HCT116 (cell line): ENCODE results near the gene SRRM1. TPM values are rescaled to one million over a fixed set of nuclear protein-coding genes. Genes with fewer than 3 reads are reported as not detected.
A peak's percentile ranks its signal among the peaks of the same experiment; 100 is the strongest.

Experiments
- ATAC-seq: fragments of 200-7000 bp; cut with Tn5 transposase; 2 replicates; pipeline ENCODE4 v1.9.1; 2020; ENCODE audit warnings: mild to moderate bottlenecking, moderate library complexity
- BruUV-seq: library from RNA; stranded (reverse); fragments of 400-500 nt; replicated peaks from 2 replicates; lab custom pipeline; 2021; lab: Mats Ljungman, UMichigan
- CTCF ChIA-PET: fragments of 300-600 bp; sonication (Branson Sonifier 250); formaldehyde crosslinking; loops from one replicate; lab custom pipeline; 2021; ENCODE audit warnings: antibody characterized with exemption; lab: Charles Lee
- POLR2A ChIA-PET: fragments of 300-600, 350-600 bp; sonication (Branson Sonifier 250); formaldehyde crosslinking; loops from one replicate; lab custom pipeline; 2021; ENCODE audit warnings: antibody characterized with exemption; lab: Charles Lee
- RAD21 ChIA-PET, 2 experiments: fragments of 300-600 bp; sonication (Branson Sonifier 250); formaldehyde crosslinking; loops; one replicate each; lab custom pipeline; 2023; ENCODE audit warnings: low total read pairs in 2 of 2; ENCODE audit not compliant: uncharacterized antibody in 2 of 2, unreplicated experiment in 2 of 2, low non-redundant PET in 1 of 2; lab: Charles Lee
- DNase-seq: peaks from one replicate; pipeline ENCODE4 v3.0.0-alpha.2; 2010; ENCODE audit warnings: low read depth, low spot score
- H2AFZ ChIP-seq: fragments of 200-600 bp; shearing (Covaris generic), sonication (generic); 2 replicates; pipeline ENCODE4 v1.6.1; 2017; ENCODE audit warnings: low read depth, mixed run types, mixed read lengths, antibody characterized with exemption, low read length; ENCODE audit not compliant: poor library complexity, severe bottlenecking
- H3K27ac ChIP-seq: 2 replicates; pipeline ENCODE4 v1.5.1; 2012; ENCODE audit warnings: low read depth, low read length
- H3K27me3 ChIP-seq: fragments of 200-600 bp; sonication (generic); 2 replicates; pipeline ENCODE4 v1.6.1; 2016; ENCODE audit warnings: mixed run types, low read length, mixed read lengths; ENCODE audit not compliant: insufficient read depth
- H3K36me3 ChIP-seq, 2 experiments: fragments of 200-500 bp in 1 of 2; fragments of 200-600 bp in 1 of 2; sonication (Bioruptor generic) in 1 of 2; sonication (generic) in 1 of 2; 2 replicates each; pipeline versions ENCODE4 v1.5.1 to v1.6.1; 2014 to 2016; ENCODE audit warnings: low read length in 2 of 2, inconsistent platforms in 1 of 2, mixed read lengths in 1 of 2, mixed run types in 1 of 2; ENCODE audit not compliant: insufficient read depth in 2 of 2, control insufficient read depth in 1 of 2
- H3K4me1 ChIP-seq, 2 experiments: fragments of 200-600 bp in 1 of 2; sonication (generic) in 1 of 2; 2 replicates each; pipeline versions ENCODE4 v1.5.1 to v1.6.1; 2012 to 2017; ENCODE audit warnings: low read length in 2 of 2, inconsistent platforms in 1 of 2, mild to moderate bottlenecking in 1 of 2, mixed read lengths in 1 of 2, mixed run types in 1 of 2, moderate library complexity in 1 of 2; ENCODE audit not compliant: insufficient read depth in 2 of 2, control insufficient read depth in 1 of 2
- H3K4me2 ChIP-seq: fragments of 200-600 bp; sonication (generic); 2 replicates; pipeline ENCODE4 v1.6.1; 2017; ENCODE audit warnings: mixed run types, low read length, mixed read lengths
- H3K4me3 ChIP-seq, 2 experiments: fragments of 200-600 bp in 1 of 2; sonication (generic) in 1 of 2; replicated peaks in 1 of 2; 2 replicates each; pipeline ENCODE4 v1.5.1; 2011 to 2016; ENCODE audit warnings: low read length in 2 of 2, control low read depth in 1 of 2, low read depth in 1 of 2, mild to moderate bottlenecking in 1 of 2, mixed read lengths in 1 of 2, mixed run types in 1 of 2
- H3K79me2 ChIP-seq: fragments of 200-600 bp; sonication (generic); 2 replicates; pipeline ENCODE4 v1.6.1; 2017; ENCODE audit warnings: mild to moderate bottlenecking, mixed run types, low read length, moderate library complexity, mixed read lengths; ENCODE audit not compliant: insufficient read depth
- H3K9ac ChIP-seq: fragments of 200-600 bp; sonication (generic); 2 replicates; pipeline ENCODE4 v1.6.1; 2016; ENCODE audit warnings: low read length, mixed read lengths
- H3K9me2 ChIP-seq: fragments of 200-600 bp; sonication (generic), shearing (Covaris generic); 2 replicates; pipeline ENCODE4 v1.6.1; 2017; ENCODE audit warnings: mixed run types, mild to moderate bottlenecking, moderate library complexity; ENCODE audit not compliant: insufficient read depth
- H3K9me3 ChIP-seq, 2 experiments: fragments of 200-500 bp in 1 of 2; fragments of 200-600 bp in 1 of 2; sonication (Bioruptor generic) in 1 of 2; sonication (generic) in 1 of 2; 2 replicates each; pipeline ENCODE4 v1.6.1; 2014 to 2017; ENCODE audit warnings: low read length in 2 of 2, mixed read lengths in 2 of 2, inconsistent platforms in 1 of 2, low read depth in 1 of 2, mild to moderate bottlenecking in 1 of 2, mixed run types in 1 of 2, moderate library complexity in 1 of 2; ENCODE audit not compliant: control insufficient read depth in 1 of 2, insufficient read depth in 1 of 2
- H4K20me1 ChIP-seq: fragments of 200-600 bp; sonication (generic), shearing (Covaris generic); 2 replicates; pipeline ENCODE4 v1.6.1; 2017; ENCODE audit warnings: mixed run types, mild to moderate bottlenecking, moderate library complexity; ENCODE audit not compliant: insufficient read depth
- CEBPB ChIP-seq: IDR thresholded peaks from 2 replicates; pipeline ENCODE4 v1.6.1; 2012; ENCODE audit warnings: low read depth
- POLR2AphosphoS5 ChIP-seq: IDR thresholded peaks from 2 replicates; pipeline ENCODE4 v1.6.1; 2011; ENCODE audit warnings: mild to moderate bottlenecking, low read depth, low read length, moderate library complexity
- RAD21 ChIP-seq: IDR thresholded peaks from 2 replicates; pipeline ENCODE4 v1.6.1; 2012; ENCODE audit warnings: low read depth, mild to moderate bottlenecking
- SRF ChIP-seq: IDR thresholded peaks from 2 replicates; pipeline ENCODE4 v1.6.1; 2012; ENCODE audit warnings: low read depth
- YY1 ChIP-seq: IDR thresholded peaks from 2 replicates; pipeline ENCODE4 v1.6.1; 2011; ENCODE audit warnings: low read length, low read depth, moderate library complexity, mild to moderate bottlenecking; ENCODE audit not compliant: insufficient replicate concordance; ENCODE audit errors: extremely low read depth
- ZFX ChIP-seq: fragments of 450-650 bp; IDR thresholded peaks from 2 replicates; pipeline ENCODE4 v1.6.1; 2017
- intact Hi-C: fragments of 100-400 bp; cut with micrococcal nuclease; formaldehyde crosslinking; loops from 2 replicates; pipeline ENCODE4 v1.10.0; 2022
- total RNA-seq: library from RNA; stranded (reverse); gene quantifications from one replicate; pipeline ENCODE4 v1.2.1, GENCODE V29; 2021; ENCODE audit not compliant: unreplicated experiment
- TF ChIP-seq, protein P1 (sequence below), 3 experiments: fragments of 200-600 bp in 1 of 3; sonication (generic) in 1 of 3; IDR thresholded peaks in 2 of 3; conservative IDR thresholded peaks in 1 of 3; 2 replicates each; pipeline ENCODE4 v1.5.1; 2012 to 2017; ENCODE audit warnings: low read depth in 2 of 3, low read length in 2 of 3, antibody characterized with exemption in 1 of 3, borderline replicate concordance in 1 of 3, control low read depth in 1 of 3, mild to moderate bottlenecking in 1 of 3, mixed read lengths in 1 of 3, mixed run types in 1 of 3, moderate library complexity in 1 of 3; ENCODE audit not compliant: insufficient read depth in 1 of 3

Gene SRRM1
- total RNA-seq, 1 experiment from 2014 or later = 184 TPM

DNA sequence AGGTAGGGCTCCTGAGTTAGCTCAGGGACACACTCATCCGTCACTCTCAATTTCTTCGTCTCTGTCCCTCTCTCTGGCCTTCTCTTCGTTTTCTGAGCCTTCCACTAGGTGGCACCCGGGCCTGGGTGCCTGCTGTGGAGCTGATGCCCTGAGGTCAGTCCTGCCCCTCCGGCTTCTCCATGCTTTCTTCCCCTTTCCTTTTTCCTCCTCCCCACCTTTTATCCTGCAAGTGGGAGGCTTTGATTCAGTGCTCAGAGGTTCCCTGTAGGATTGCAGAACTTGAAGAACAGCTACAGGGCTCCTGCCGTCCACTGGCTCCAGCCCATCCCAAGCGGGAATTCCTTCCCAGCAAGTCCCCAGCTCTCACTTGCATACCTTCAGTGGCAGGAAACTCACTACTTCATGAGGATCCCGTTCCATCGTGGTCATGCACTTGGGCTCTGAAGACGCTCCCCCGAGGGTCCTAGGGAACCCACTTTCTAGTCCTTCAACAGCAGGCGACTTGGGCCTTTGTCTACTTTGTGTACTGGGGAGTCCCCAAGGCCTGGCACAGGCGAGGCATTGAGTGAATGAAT lies 45.6 kb downstream of the SRRM1 start:
- BruUV-seq = no TSS peak
- Histone ChIP-seq H3K4me2 (peak overlapping the region; percentile 39), H3K4me1 (peaks cover 7 to 29% of the 10 kb centered on the region in 2 experiments), H3K79me2 (no peaks in the 10 kb centered on the region), H3K9ac (no peak overlapping the region), H4K20me1 (no peaks in the 10 kb centered on the region), H3K9me2 (no peaks in the 10 kb centered on the region), H3K9me3 (no peaks in the 10 kb centered on the region), H3K36me3 (no peaks in the 10 kb centered on the region), H2AFZ (peak overlapping the region; percentile 87), H3K4me3 (no peak overlapping the region), H3K27me3 (no peaks in the 10 kb centered on the region), H3K27ac (no peak overlapping the region)
- ChIA-PET POLR2A (interaction anchor here (1.0 to 1.5 kb wide), 5 partner anchors 9 to 146 kb away, joined by 3 to 8 read pairs (median 5); partner anchors contain the start of gene CLIC4), RAD21 (interaction anchor here (0.5 to 2.1 kb wide), 8 partner anchors 10 to 146 kb away, joined by 3 to 21 read pairs (median 4); no protein-coding TSS in a partner anchor), CTCF (interaction anchor here (0.6 to 6.2 kb wide), 19 partner anchors 9 to 155 kb away, joined by 3 to 174 read pairs (median 6); partner anchors contain the start of gene CLIC4)
- TF ChIP-seq CEBPB = no peak
- TF ChIP-seq POLR2AphosphoS5 = no peak
- no peak for TF ChIP-seq ZFX
- peak; percentile 94 for TF ChIP-seq RAD21
- peak; percentile 40 for TF ChIP-seq YY1
- TF ChIP-seq, protein P1, sequence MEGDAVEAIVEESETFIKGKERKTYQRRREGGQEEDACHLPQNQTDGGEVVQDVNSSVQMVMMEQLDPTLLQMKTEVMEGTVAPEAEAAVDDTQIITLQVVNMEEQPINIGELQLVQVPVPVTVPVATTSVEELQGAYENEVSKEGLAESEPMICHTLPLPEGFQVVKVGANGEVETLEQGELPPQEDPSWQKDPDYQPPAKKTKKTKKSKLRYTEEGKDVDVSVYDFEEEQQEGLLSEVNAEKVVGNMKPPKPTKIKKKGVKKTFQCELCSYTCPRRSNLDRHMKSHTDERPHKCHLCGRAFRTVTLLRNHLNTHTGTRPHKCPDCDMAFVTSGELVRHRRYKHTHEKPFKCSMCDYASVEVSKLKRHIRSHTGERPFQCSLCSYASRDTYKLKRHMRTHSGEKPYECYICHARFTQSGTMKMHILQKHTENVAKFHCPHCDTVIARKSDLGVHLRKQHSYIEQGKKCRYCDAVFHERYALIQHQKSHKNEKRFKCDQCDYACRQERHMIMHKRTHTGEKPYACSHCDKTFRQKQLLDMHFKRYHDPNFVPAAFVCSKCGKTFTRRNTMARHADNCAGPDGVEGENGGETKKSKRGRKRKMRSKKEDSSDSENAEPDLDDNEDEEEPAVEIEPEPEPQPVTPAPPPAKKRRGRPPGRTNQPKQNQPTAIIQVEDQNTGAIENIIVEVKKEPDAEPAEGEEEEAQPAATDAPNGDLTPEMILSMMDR (IDR thresholded peaks at IDR 0.05 in 2 of 3, conservative IDR thresholded peaks at IDR 0.05 in 1 of 3; ENCODE audit: borderline replicate concordance in 1 of 3, insufficient read depth in 1 of 3, low read depth in 2 of 3, low read length in 2 of 3) = peak; percentile 80 to 88 (median 87); a peak in 5 of 6 replicates
- no peak for TF ChIP-seq SRF
- ATAC-seq (peak; percentile 80), DNase-seq (peak; percentile 36)
- intact Hi-C loops = loop anchor here (2.0 kb wide), 1 partner anchor 142 kb away; no protein-coding TSS in a partner anchor
